ENCODE data around the gene TNRC6C.
"Not testable (repeated sequence)": the region's sequence is repeated elsewhere in the genome, so short reads cannot be mapped to it uniquely, and the experiment has no call there.

DNA sequence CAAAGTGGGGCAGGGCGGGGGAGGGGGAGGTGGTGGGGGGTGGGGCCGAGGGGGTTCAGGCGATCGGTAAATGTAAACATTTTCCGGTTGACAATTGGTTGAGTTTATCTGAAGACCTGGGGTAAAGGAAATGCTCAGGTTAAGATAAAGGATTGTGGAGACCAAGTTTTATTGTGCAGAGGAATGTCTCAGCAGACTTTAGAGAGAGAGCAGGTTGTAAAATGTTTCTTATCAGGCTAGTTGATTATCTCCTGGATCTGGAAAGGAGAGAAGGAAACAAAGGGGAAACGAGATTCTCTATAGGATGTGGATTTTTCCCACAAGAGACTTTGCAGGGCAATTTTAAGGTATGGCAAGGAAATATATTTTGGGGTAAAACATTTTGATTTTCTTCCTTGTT is 22.8 kb upstream of the TNRC6C start:
- TF ChIP-seq, protein P1, sequence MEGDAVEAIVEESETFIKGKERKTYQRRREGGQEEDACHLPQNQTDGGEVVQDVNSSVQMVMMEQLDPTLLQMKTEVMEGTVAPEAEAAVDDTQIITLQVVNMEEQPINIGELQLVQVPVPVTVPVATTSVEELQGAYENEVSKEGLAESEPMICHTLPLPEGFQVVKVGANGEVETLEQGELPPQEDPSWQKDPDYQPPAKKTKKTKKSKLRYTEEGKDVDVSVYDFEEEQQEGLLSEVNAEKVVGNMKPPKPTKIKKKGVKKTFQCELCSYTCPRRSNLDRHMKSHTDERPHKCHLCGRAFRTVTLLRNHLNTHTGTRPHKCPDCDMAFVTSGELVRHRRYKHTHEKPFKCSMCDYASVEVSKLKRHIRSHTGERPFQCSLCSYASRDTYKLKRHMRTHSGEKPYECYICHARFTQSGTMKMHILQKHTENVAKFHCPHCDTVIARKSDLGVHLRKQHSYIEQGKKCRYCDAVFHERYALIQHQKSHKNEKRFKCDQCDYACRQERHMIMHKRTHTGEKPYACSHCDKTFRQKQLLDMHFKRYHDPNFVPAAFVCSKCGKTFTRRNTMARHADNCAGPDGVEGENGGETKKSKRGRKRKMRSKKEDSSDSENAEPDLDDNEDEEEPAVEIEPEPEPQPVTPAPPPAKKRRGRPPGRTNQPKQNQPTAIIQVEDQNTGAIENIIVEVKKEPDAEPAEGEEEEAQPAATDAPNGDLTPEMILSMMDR (IDR thresholded peaks at IDR 0.05; ENCODE audit: low read depth, low read length): not testable (repeated sequence)
- TF ChIP-seq POLR2A (IDR thresholded peaks at IDR 0.05; ENCODE audit: extremely low read depth, insufficient read length): not testable (repeated sequence)

Measured in NB4 (cell line).